Left ventricle myocardium inferior (tissue), 1 donor: ENCODE data around the gene SPRR5. TPM values are rescaled to one million over a fixed set of nuclear protein-coding genes. Genes with fewer than 3 reads are reported as not detected.

Experiments used
- DNase-seq: peaks from one replicate; pipeline ENCODE4 v3.0.0-alpha.2; 2020
- H3K27ac ChIP-seq: fragments of 200-600 bp; replicated peaks from 2 replicates; pipeline ENCODE4 v1.8.0; 2021
- H3K27me3 ChIP-seq: fragments of 200-600 bp; 2 replicates; pipeline ENCODE4 v1.8.0; 2021; ENCODE audit warnings: low read depth
- H3K36me3 ChIP-seq: fragments of 200-600 bp; 2 replicates; pipeline ENCODE4 v1.8.0; 2021
- H3K4me1 ChIP-seq: fragments of 200-600 bp; 2 replicates; pipeline ENCODE4 v1.8.0; 2021
- H3K4me3 ChIP-seq: fragments of 200-600 bp; 2 replicates; pipeline ENCODE4 v1.8.0; 2021; ENCODE audit warnings: mild to moderate bottlenecking, moderate library complexity
- H3K9me3 ChIP-seq: fragments of 200-600 bp; replicated peaks from 2 replicates; pipeline ENCODE4 v1.8.0; 2021
- CTCF ChIP-seq: fragments of 200-600 bp; IDR thresholded peaks from 2 replicates; pipeline ENCODE4 v1.8.0; 2021; ENCODE audit warnings: antibody characterized with exemption, mild to moderate bottlenecking, borderline replicate concordance
- intact Hi-C: fragments of 100-400 bp; cut with micrococcal nuclease; formaldehyde crosslinking; loops from one replicate; pipeline ENCODE4 v1.11.0; 2022
- total RNA-seq: library from RNA; stranded (reverse); fragmentation: NEBNext Ultra II Directional; extraction: Animal tissue kit (Norgen Biotek cat#: 25700); gene quantifications from one replicate; pipeline ENCODE4 v1.2.1, GENCODE V29; 2021
- donor health status: DM: no; HTN: yes; CAD: no; lungs with severe emphysema.

SPRR5 gene
- total RNA-seq, 1 donor from 2014 or later, result not detected

GRCh38 chr1:152982076-152982475, 35.1 kb downstream of the SPRR5 start:
- DNase-seq, result no peak
- Histone ChIP-seq H3K27ac (no peak overlapping the region), H3K36me3 (no peaks in the 10 kb centered on the region), H3K27me3 (peaks cover 27% of the 10 kb centered on the region), H3K4me1 (no peaks in the 10 kb centered on the region), H3K9me3 (no peaks in the 10 kb centered on the region), H3K4me3 (no peak overlapping the region)
- TF ChIP-seq CTCF, result no peak
- intact Hi-C loops, result loop anchor here (2.0 kb wide), 1 partner anchor 29 kb away; no protein-coding TSS in a partner anchor

DNA sequence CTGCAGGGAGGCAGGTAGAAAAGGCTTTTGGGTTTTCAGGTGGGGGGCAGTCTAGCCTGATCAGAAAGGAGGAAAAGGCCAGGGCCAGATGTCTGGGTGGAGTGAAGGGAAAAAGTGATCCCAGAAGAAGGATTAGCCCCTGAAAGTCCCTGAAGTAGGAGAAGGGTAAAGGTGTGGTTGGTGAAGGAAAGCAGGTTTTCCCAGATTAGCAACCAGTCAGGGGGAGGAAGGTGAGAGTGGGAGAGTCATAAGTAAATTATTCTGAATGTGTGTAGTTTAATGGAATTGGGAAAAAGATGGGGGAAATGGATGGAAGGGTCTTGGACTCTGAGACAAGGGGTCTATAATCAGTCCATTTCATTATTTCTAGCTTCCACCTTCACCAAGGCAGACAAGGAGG, 36.2 kb downstream of the SPRR5 start:
- Histone ChIP-seq H3K27ac (no peak overlapping the region), H3K27me3 (peaks cover 27% of the 10 kb centered on the region), H3K9me3 (no peaks in the 10 kb centered on the region), H3K36me3 (no peaks in the 10 kb centered on the region), H3K4me1 (no peaks in the 10 kb centered on the region), H3K4me3 (no peak overlapping the region)
- DNase-seq, result no peak
- intact Hi-C loops, result loop anchor here (2.0 kb wide), 1 partner anchor 30 kb away; no protein-coding TSS in a partner anchor
- TF ChIP-seq CTCF, result no peak

GRCh38 chr1:152983743-152984142, 36.7 kb downstream of the SPRR5 start, which contains the start of gene SPRR1A:
TSS of gene SPRR1A (plus strand) at chr1:152984081. CDS start at chr1:152985231, 1,150 bp downstream.
- Histone ChIP-seq H3K27me3 (peaks cover 27% of the 10 kb centered on the region), H3K9me3 (no peaks in the 10 kb centered on the region), H3K36me3 (no peaks in the 10 kb centered on the region), H3K4me1 (no peaks in the 10 kb centered on the region), H3K27ac (no peak within 1 kb of the TSS), H3K4me3 (no peak within 1 kb of the TSS)
- DNase-seq, result no peak
- TF ChIP-seq CTCF, result no peak
- intact Hi-C loops, result loop anchor here (2.0 kb wide), 1 partner anchor 31 kb away; no protein-coding TSS in a partner anchor

DNA sequence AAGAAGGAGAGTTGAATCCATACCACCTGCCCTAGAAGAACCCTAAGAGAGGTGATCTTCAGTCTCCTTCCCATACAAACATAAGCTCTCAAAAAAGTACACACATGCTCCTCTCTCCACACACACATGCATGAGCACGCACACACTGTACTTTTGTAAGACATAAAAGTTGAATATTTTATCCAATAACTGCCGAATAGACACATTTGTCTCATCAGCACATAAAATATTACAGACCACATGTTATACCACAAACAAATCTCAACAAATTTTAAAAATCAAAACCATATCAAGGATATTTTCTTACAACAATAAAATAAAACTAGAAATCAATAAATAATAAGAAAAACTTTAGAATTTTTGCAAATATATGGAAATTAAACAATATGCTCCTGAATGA, 39.6 kb downstream of the SPRR5 start:
- TF ChIP-seq CTCF, result no peak
- no peak overlapping the region for H3K27ac ChIP-seq
- peaks cover 20% of the 10 kb centered on the region for H3K27me3 ChIP-seq
- no peak overlapping the region for H3K4me3 ChIP-seq
- H3K9me3 ChIP-seq, result no peaks in the 10 kb centered on the region
- H3K36me3 ChIP-seq, result no peaks in the 10 kb centered on the region
- no peaks in the 10 kb centered on the region for H3K4me1 ChIP-seq
- intact Hi-C loops, result no loop called here
- no peak for DNase-seq

- Histone ChIP-seq H3K9me3 (peaks cover 26% of the 10 kb centered on the region), H3K27me3 (no peaks in the 10 kb centered on the region), H3K36me3 (no peaks in the 10 kb centered on the region), H3K27ac (no peak overlapping the region), H3K4me3 (no peak overlapping the region), H3K4me1 (no peaks in the 10 kb centered on the region)
- DNase-seq, result no peak
- no peak for TF ChIP-seq CTCF
- intact Hi-C loops, result no loop called here
Observed at GRCh38 chr1:152993186-152993585, 46.2 kb downstream of the SPRR5 start.
